ENCODE data around the gene ITK.
"Not testable (repeated sequence)": the region's sequence is repeated elsewhere in the genome, so short reads cannot be mapped to it uniquely, and the experiment has no call there.

ITK gene

DNA sequence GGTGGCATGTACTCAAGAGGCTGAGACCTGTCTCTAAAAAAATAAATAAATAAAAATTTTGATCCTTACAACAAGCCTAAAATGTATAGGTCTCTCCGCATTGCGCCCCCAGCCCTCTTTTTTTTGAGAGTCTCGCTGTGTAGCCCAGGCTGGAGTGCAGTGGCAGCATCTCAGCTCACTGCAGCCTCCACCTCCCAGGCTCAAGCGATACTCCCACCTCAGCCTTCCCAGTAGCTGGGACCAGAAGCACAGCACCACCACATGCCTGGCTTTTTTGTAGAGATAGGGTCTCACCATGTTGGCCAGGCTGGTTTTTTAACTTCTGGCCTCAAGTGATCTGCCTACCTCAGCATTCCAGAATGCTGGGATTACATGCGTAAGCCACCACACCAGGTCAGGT is 12.4 kb upstream of the ITK start:
- Histone ChIP-seq H3K27ac (ENCODE audit: low read length) (no peak overlapping the region), H3K9me3 (ENCODE audit: control insufficient read depth in 2 of 2, low read length in 2 of 2) (no peaks in the 10 kb centered on the region), H3K9ac (ENCODE audit: low read length in 2 of 2) (no peak overlapping the region)

DNA sequence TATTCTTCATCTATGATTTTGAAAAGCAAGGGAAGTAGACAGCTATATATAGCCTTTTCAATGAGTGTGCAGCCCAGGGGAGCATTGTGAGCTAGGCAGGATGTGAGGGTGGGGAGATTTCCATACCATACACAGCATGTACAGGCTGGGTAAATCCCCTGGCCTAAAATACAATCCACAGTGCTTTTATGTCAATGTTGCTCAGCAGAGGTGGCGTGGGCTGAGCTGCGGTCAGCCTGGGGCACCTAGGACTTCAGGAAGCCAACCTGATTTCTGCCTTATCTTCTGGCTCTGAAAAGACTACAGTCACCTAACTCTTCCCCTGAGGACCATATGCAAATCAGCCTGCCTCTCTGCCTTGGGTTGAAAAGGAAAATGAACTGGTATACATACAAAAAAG is 8.2 kb upstream of the ITK start:
- Histone ChIP-seq H3K4me1 (ENCODE audit: control insufficient read depth, insufficient read depth, low read length) (no peaks in the 10 kb centered on the region), H3K9me3 (ENCODE audit: control insufficient read depth in 2 of 2, low read length in 2 of 2) (no peaks in the 10 kb centered on the region), H3K36me3 (ENCODE audit: control insufficient read depth in 2 of 2, insufficient read depth in 2 of 2, low read length in 2 of 2) (no peaks in the 10 kb centered on the region), H3K4me3 (ENCODE audit: low read length in 2 of 2) (no peak overlapping the region), H3K27ac (ENCODE audit: low read length) (no peak overlapping the region), H3K27me3 (ENCODE audit: control insufficient read depth in 1 of 2, insufficient read depth in 2 of 2, low read length in 2 of 2) (no peaks in the 10 kb centered on the region), H3K9ac (ENCODE audit: low read length in 2 of 2) (no peak overlapping the region)

More for the DNA sequence above, 12.4 kb upstream of the ITK start:
- Histone ChIP-seq H3K36me3 (ENCODE audit: control insufficient read depth in 2 of 2, insufficient read depth in 2 of 2, low read length in 2 of 2) (no peaks in the 10 kb centered on the region), H3K4me3 (ENCODE audit: low read length in 2 of 2) (no peak overlapping the region), H3K4me1 (ENCODE audit: control insufficient read depth, insufficient read depth, low read length) (no peaks in the 10 kb centered on the region), H3K27me3 (ENCODE audit: control insufficient read depth in 1 of 2, insufficient read depth in 2 of 2, low read length in 2 of 2) (no peaks in the 10 kb centered on the region)

GRCh38 chr5:157175071-157175612 is 5.5 kb upstream of the ITK start:
- H3K4me1 ChIP-seq (ENCODE audit: control insufficient read depth, insufficient read depth, low read length): no peaks in the 10 kb centered on the region
- H3K4me3 ChIP-seq (ENCODE audit: low read length in 2 of 2): no peak overlapping the region
- peaks cover 0 to 2% of the 10 kb centered on the region in 2 donors for H3K27me3 ChIP-seq (ENCODE audit: control insufficient read depth in 1 of 2, insufficient read depth in 2 of 2, low read length in 2 of 2)
- H3K27ac ChIP-seq (ENCODE audit: low read length): no peak overlapping the region
- no peaks in the 10 kb centered on the region for H3K36me3 ChIP-seq (ENCODE audit: control insufficient read depth in 2 of 2, insufficient read depth in 2 of 2, low read length in 2 of 2)
- no peaks in the 10 kb centered on the region for H3K9me3 ChIP-seq (ENCODE audit: control insufficient read depth in 2 of 2, low read length in 2 of 2)
- H3K9ac ChIP-seq (ENCODE audit: low read length in 2 of 2): no peak overlapping the region

DNA sequence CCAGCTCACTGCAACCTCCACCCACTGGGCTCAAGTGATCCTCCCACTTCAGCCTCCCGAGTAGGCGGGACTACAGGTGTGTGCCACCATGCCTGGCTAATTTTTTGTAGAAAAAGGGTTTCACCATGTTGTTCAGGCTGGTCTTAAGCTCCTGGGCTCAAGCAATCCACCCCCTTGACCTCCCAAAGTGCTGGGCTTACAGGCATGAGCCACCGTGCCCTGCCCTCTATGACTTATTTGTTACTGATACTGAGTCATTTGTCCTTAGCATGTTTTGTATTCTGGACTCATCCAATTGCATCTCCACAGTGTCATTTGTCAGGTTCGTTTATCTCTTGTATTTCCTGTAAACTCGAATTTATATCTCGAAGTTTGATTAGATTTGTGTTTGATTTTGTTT is 2.7 kb upstream of the ITK start:
- Histone ChIP-seq H3K9me3 (ENCODE audit: control insufficient read depth in 2 of 2, low read length in 2 of 2) (no peaks in the 10 kb centered on the region), H3K27ac (ENCODE audit: low read length) (no peak overlapping the region), H3K4me1 (ENCODE audit: control insufficient read depth, insufficient read depth, low read length) (no peaks in the 10 kb centered on the region)

GRCh38 chr5:157178966-157179365 is 1.7 kb upstream of the ITK start:
- Histone ChIP-seq H3K36me3 (ENCODE audit: control insufficient read depth in 2 of 2, insufficient read depth in 2 of 2, low read length in 2 of 2) (no peaks in the 10 kb centered on the region), H3K27ac (ENCODE audit: low read length) (no peak overlapping the region), H3K4me1 (ENCODE audit: control insufficient read depth, insufficient read depth, low read length) (no peaks in the 10 kb centered on the region), H3K27me3 (ENCODE audit: control insufficient read depth in 1 of 2, insufficient read depth in 2 of 2, low read length in 2 of 2) (peaks cover 0 to 2% of the 10 kb centered on the region in 2 donors), H3K9me3 (ENCODE audit: control insufficient read depth in 2 of 2, low read length in 2 of 2) (no peaks in the 10 kb centered on the region), H3K9ac (ENCODE audit: low read length in 2 of 2) (no peak overlapping the region), H3K4me3 (ENCODE audit: low read length in 2 of 2) (no peak overlapping the region)

More for the DNA sequence above, 2.7 kb upstream of the ITK start:
- Histone ChIP-seq H3K4me3 (ENCODE audit: low read length in 2 of 2) (no peak overlapping the region), H3K36me3 (ENCODE audit: control insufficient read depth in 2 of 2, insufficient read depth in 2 of 2, low read length in 2 of 2) (no peaks in the 10 kb centered on the region), H3K27me3 (ENCODE audit: control insufficient read depth in 1 of 2, insufficient read depth in 2 of 2, low read length in 2 of 2) (peaks cover 0 to 2% of the 10 kb centered on the region in 2 donors), H3K9ac (ENCODE audit: low read length in 2 of 2) (no peak overlapping the region)

GRCh38 chr5:157182143-157182757 is 1.6 kb downstream of the ITK start:
- H3K36me3 ChIP-seq (ENCODE audit: control insufficient read depth in 2 of 2, insufficient read depth in 2 of 2, low read length in 2 of 2): no peaks in the 10 kb centered on the region
- peaks cover 0 to 5% of the 10 kb centered on the region in 2 donors for H3K27me3 ChIP-seq (ENCODE audit: control insufficient read depth in 1 of 2, insufficient read depth in 2 of 2, low read length in 2 of 2)
- H3K9ac ChIP-seq (ENCODE audit: low read length in 2 of 2): no peak overlapping the region
- no peak overlapping the region for H3K27ac ChIP-seq (ENCODE audit: low read length)
- H3K4me1 ChIP-seq (ENCODE audit: control insufficient read depth, insufficient read depth, low read length): no peaks in the 10 kb centered on the region
- no peak overlapping the region for H3K4me3 ChIP-seq (ENCODE audit: low read length in 2 of 2)
- H3K9me3 ChIP-seq (ENCODE audit: control insufficient read depth in 2 of 2, low read length in 2 of 2): peaks cover 0 to 5% of the 10 kb centered on the region in 2 donors

DNA sequence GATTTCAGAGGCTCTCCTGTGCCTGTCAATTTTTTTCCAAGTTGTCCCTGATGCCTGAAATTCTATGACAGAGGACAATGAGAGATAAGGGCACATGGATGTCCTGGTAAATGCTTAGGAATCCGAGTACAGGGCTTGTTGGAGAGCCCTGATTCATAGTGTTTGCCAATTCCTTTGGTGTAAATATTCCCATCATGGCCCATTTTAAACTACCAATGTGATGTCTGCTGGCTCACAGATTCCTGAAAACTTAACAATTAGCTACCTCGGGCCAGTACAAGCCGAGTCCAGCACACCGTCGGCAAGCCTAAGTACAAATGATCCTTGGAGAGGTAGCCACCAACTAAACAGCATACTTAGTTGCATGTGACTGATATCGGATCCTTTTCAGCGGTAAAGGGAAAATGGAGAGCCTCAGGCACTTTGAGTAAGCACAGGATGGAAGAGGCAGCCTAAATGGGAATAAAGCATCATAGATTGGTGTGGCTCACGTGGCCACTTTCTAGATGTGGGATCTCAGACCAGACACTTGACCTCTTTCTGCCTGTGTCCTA is 3.6 kb downstream of the ITK start:
- Histone ChIP-seq H3K4me3 (ENCODE audit: low read length in 2 of 2) (no peak overlapping the region), H3K27ac (ENCODE audit: low read length) (no peak overlapping the region), H3K9ac (ENCODE audit: low read length in 2 of 2) (no peak overlapping the region), H3K4me1 (ENCODE audit: control insufficient read depth, insufficient read depth, low read length) (no peaks in the 10 kb centered on the region), H3K27me3 (ENCODE audit: control insufficient read depth in 1 of 2, insufficient read depth in 2 of 2, low read length in 2 of 2) (peaks cover 0 to 3% of the 10 kb centered on the region in 2 donors), H3K36me3 (ENCODE audit: control insufficient read depth in 2 of 2, insufficient read depth in 2 of 2, low read length in 2 of 2) (no peaks in the 10 kb centered on the region), H3K9me3 (ENCODE audit: control insufficient read depth in 2 of 2, low read length in 2 of 2) (peaks cover 0 to 5% of the 10 kb centered on the region in 2 donors)

- not testable (repeated sequence) for H3K27ac ChIP-seq (ENCODE audit: low read length); H3K27me3 ChIP-seq (ENCODE audit: control insufficient read depth in 1 of 2, insufficient read depth in 2 of 2, low read length in 2 of 2); H3K4me1 ChIP-seq (ENCODE audit: control insufficient read depth, insufficient read depth, low read length); H3K36me3 ChIP-seq (ENCODE audit: control insufficient read depth in 2 of 2, insufficient read depth in 2 of 2, low read length in 2 of 2); H3K4me3 ChIP-seq (ENCODE audit: low read length in 2 of 2); H3K9ac ChIP-seq (ENCODE audit: low read length in 2 of 2); H3K9me3 ChIP-seq (ENCODE audit: control insufficient read depth in 2 of 2, low read length in 2 of 2)
These were observed 4.5 kb downstream of the ITK start for GRCh38 chr5:157185122-157185521.

DNA sequence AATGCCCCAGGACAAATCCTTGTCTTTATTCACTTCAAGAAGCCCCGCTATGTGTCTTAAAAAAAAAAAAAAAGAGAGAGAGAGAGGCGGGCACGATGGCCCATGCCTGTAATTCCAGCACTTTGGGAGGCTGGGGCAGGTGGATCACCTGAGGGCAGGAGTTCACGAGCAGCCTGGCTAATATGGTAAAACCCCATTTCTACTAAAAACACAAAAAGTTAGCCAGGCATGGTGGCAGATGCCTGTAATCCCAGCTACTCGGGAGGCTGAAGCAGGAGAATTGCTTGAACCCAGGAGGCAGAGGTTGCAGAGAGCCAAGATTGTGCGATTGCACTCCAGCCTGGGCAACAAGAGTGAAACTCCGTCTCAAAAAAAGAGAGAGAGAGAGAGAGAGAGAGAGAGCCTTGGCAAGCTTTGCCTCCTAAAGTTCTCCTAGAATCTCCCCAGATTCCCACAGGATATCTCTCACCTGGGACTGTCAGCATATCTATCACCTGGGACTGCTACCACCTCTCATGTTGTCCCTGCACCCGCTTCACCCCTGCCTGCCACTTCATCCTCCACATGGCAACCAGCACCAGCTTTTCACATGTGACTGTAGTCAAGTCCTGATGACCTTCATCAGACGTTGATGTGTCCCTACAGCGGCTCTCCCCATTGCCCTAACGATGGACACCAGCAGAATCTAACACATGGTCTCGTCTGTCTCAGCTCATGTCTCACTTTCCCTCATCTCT is 5.8 kb downstream of the ITK start:
- Histone ChIP-seq H3K4me1 (ENCODE audit: control insufficient read depth, insufficient read depth, low read length) (no peaks in the 10 kb centered on the region), H3K36me3 (ENCODE audit: control insufficient read depth in 2 of 2, insufficient read depth in 2 of 2, low read length in 2 of 2) (no peaks in the 10 kb centered on the region), H3K9ac (ENCODE audit: low read length in 2 of 2) (no peak overlapping the region), H3K27ac (ENCODE audit: low read length) (no peak overlapping the region), H3K9me3 (ENCODE audit: control insufficient read depth in 2 of 2, low read length in 2 of 2) (peaks cover 0 to 5% of the 10 kb centered on the region in 2 donors), H3K4me3 (ENCODE audit: low read length in 2 of 2) (no peak overlapping the region), H3K27me3 (ENCODE audit: control insufficient read depth in 1 of 2, insufficient read depth in 2 of 2, low read length in 2 of 2) (peaks cover 0 to 3% of the 10 kb centered on the region in 2 donors)

- Histone ChIP-seq H3K9me3 (ENCODE audit: control insufficient read depth in 2 of 2, low read length in 2 of 2) (peaks cover 0 to 5% of the 10 kb centered on the region in 2 donors), H3K4me3 (ENCODE audit: low read length in 2 of 2) (no peak overlapping the region), H3K36me3 (ENCODE audit: control insufficient read depth in 2 of 2, insufficient read depth in 2 of 2, low read length in 2 of 2) (no peaks in the 10 kb centered on the region), H3K27ac (ENCODE audit: low read length) (no peak overlapping the region), H3K9ac (ENCODE audit: low read length in 2 of 2) (no peak overlapping the region), H3K27me3 (ENCODE audit: control insufficient read depth in 1 of 2, insufficient read depth in 2 of 2, low read length in 2 of 2) (peaks cover 0 to 3% of the 10 kb centered on the region in 2 donors), H3K4me1 (ENCODE audit: control insufficient read depth, insufficient read depth, low read length) (no peaks in the 10 kb centered on the region)
These were observed 6.6 kb downstream of the ITK start for GRCh38 chr5:157187046-157187754.
